Testis (tissue), 3 donors: ENCODE data around the gene TJP1. TPM values are rescaled to one million over a fixed set of nuclear protein-coding genes. Genes with fewer than 3 reads are reported as not detected.
"Not testable (repeated sequence)": the region's sequence is repeated elsewhere in the genome, so short reads cannot be mapped to it uniquely, and the experiment has no call there.

Experiments
- DNase-seq: peaks from one replicate; pipeline ENCODE4 v3.0.0-alpha.2; 2019
- H3K27ac ChIP-seq, 2 donors: fragments of 200-600 bp; sonication (generic); one replicate each; pipeline ENCODE4 v1.5.1; 2019
- H3K27me3 ChIP-seq: fragments of 200-600 bp; sonication (generic); one replicate; pipeline ENCODE4 v1.5.1; 2019
- H3K36me3 ChIP-seq: fragments of 200-600 bp; sonication (generic); one replicate; pipeline ENCODE4 v1.5.1; 2017; ENCODE audit warnings: low read depth; ENCODE audit errors: missing control alignments
- H3K4me1 ChIP-seq: fragments of 200-600 bp; sonication (generic); one replicate; pipeline ENCODE4 v1.5.1; 2019
- H3K4me3 ChIP-seq, 2 donors: fragments of 200-600 bp; sonication (generic); one replicate each; pipeline ENCODE4 v1.5.1; 2017 to 2019
- H3K9me3 ChIP-seq: fragments of 200-600 bp; sonication (generic); one replicate; pipeline ENCODE4 v1.5.1; 2017
- POLR2A ChIP-seq: fragments of 450-650 bp; IDR thresholded peaks from one replicate; pipeline ENCODE4 v1.6.1; 2017; ENCODE audit warnings: antibody characterized with exemption, mild to moderate bottlenecking, moderate library complexity
- whole genome bisulfite sequencing, 2 donors: methylation state at CpG; one replicate each; pipeline ENCODE4 v1.1.5; 2018; 5-methylcytosine and 5-hydroxymethylcytosine counted together
- intact Hi-C: fragments of 100-400 bp; cut with DNase I; formaldehyde crosslinking; loops from one replicate; pipeline ENCODE4 v1.15.1; 2023; ENCODE audit warnings: low total_unique reads
- polyA plus RNA-seq: library from polyadenylated mRNA; stranded (reverse); fragments of 350-450 nt; fragmentation: Illumina TruSeq; extraction: RNeasy Lipid Tissue Mini Kit (QIAGEN cat#74804); gene quantifications from one replicate; pipeline ENCODE4 v1.2.3, GENCODE V29; 2014; ENCODE audit warnings: low read depth, low replicate concordance; ENCODE audit not compliant: insufficient read depth
- total RNA-seq, 2 donors: library from RNA; depleted of rRNA; stranded (reverse); fragments of >200 nt; gene quantifications; one replicate each; pipeline ENCODE4 v1.2.3, GENCODE V29; 2016
- TF ChIP-seq, protein P1 (sequence below), 3 experiments: fragments of 450-650 bp in 2 of 3; fragments of 200-600 bp in 1 of 3; sonication (generic) in 1 of 3; IDR thresholded peaks; one replicate each; pipeline ENCODE4 v1.5.1; 2016 to 2019; ENCODE audit warnings: antibody characterized with exemption in 3 of 3, mild to moderate bottlenecking in 2 of 3, moderate library complexity in 1 of 3

TJP1 gene
- total and polyA plus RNA-seq, 3 donors from 2014 or later: 102 to 315 (median 255) TPM

DNA sequence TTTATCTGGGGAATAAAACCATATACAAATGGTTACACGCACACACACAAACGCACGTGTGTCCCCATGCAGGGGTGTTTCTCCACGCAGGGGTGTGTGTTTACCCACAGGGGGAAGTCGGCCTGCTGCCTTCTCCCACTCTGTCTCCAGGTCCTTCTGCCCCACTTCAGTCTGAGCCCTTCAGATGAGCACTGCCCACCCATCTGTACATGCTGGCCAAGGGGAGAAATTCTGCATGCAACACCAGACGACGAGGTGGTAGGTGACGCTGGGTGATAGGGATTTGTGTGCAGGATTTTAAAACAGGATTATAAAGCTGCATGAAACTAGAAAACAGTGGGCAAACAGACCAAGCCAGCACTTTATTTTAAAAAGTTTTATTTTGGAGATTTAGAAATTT, 122.5 kb downstream of the TJP1 start:
- WGBS, 2 donors: 88% methylated on average over 8 of the region's 8 CpGs
- Histone ChIP-seq H3K27me3 (no peaks in the 10 kb centered on the region), H3K4me3 (no peak overlapping the region), H3K9me3 (no peaks in the 10 kb centered on the region), H3K4me1 (no peaks in the 10 kb centered on the region), H3K36me3 (no peaks in the 10 kb centered on the region), H3K27ac (no peak overlapping the region)
- intact Hi-C loops: no loop called here
- DNase-seq: no peak
- TF ChIP-seq, protein P1, sequence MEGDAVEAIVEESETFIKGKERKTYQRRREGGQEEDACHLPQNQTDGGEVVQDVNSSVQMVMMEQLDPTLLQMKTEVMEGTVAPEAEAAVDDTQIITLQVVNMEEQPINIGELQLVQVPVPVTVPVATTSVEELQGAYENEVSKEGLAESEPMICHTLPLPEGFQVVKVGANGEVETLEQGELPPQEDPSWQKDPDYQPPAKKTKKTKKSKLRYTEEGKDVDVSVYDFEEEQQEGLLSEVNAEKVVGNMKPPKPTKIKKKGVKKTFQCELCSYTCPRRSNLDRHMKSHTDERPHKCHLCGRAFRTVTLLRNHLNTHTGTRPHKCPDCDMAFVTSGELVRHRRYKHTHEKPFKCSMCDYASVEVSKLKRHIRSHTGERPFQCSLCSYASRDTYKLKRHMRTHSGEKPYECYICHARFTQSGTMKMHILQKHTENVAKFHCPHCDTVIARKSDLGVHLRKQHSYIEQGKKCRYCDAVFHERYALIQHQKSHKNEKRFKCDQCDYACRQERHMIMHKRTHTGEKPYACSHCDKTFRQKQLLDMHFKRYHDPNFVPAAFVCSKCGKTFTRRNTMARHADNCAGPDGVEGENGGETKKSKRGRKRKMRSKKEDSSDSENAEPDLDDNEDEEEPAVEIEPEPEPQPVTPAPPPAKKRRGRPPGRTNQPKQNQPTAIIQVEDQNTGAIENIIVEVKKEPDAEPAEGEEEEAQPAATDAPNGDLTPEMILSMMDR (IDR thresholded peaks at IDR 0.05): no peak
- TF ChIP-seq POLR2A: no peak

DNA sequence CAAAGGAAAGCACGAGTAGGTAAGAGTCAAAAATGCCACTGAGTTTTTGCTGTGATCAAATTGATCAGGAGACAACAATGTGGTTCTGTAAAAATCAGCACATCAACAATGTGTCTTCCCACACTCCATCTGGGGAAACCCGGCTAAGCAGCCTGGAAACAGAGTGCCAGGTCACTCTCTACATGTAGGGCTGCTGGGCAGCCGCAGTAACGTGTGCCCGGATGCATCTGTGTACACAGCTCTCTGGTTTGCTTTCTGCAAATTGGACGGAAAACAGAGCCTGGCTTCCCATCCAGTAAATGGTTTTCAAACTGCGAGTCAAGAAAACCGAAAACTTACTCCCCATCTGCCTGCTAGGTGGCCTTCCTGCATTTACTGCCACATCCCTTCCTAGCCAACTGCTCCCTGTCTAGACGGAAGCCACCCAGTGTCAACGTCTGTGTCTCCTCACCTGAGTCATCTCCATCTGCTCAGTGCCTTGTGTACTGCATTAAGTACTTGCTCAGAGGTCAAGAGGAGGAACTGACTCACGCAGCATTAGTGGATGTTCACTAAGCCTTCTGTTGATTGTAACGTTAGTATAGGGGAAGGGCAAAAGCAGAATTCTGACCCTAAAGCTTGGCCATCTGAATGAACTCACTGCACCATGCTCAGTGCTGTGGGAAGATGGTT, 124.1 kb downstream of the TJP1 start:
- H3K4me3 ChIP-seq: no peak overlapping the region
- no peak overlapping the region for H3K27ac ChIP-seq
- no peaks in the 10 kb centered on the region for H3K27me3 ChIP-seq
- intact Hi-C loops: no loop called here
- DNase-seq: no peak
- no peaks in the 10 kb centered on the region for H3K36me3 ChIP-seq
- no peaks in the 10 kb centered on the region for H3K9me3 ChIP-seq
- 88 to 89% methylated on average over 12 of the region's 12 CpGs for WGBS, 2 donors
- no peaks in the 10 kb centered on the region for H3K4me1 ChIP-seq
- TF ChIP-seq, protein P1 (IDR thresholded peaks at IDR 0.05): no peak
- TF ChIP-seq POLR2A: no peak

DNA sequence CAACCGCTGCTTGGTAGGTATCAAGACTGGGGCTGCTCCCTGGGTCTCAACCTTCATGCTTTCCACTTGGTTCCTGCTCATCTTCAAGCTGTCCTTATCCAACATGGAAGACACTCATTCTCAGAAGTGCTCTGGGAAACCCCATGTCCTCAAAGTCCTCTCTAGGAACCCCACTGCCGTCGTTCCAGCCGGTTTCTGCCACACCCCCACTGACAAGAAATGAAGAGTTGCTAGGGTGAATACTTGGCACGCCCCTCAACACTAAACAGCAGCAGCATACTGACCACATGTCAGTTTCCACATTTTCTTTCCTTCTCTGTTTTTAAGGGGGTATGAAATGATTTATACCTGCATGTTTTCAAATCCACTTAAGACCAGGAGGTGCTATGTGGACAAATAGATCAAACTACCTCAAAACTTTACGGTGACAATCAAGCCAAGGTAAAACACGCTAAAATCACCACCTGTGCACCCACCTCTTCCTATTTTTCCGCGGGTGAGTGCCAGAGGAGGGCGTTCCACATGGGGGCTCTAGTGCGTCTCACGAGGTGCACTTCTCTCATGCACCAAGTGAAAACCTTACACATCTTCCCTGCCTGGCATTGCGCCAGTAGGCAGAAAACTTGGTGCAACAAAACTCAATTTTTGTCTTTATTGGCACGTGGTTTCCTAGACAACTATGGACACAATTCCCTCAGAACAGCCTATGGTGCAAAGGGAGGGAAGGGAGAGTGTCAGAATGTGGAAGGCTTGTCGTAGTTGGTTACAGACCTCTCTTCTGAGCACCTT, 125.1 kb downstream of the TJP1 start:
- no peak for TF ChIP-seq POLR2A
- TF ChIP-seq, protein P1 (IDR thresholded peaks at IDR 0.05): no peak
- 85 to 89% methylated on average over 15 of the region's 15 CpGs for WGBS, 2 donors
- no peaks in the 10 kb centered on the region for H3K27me3 ChIP-seq
- no peak overlapping the region for H3K4me3 ChIP-seq
- intact Hi-C loops: no loop called here
- no peaks in the 10 kb centered on the region for H3K9me3 ChIP-seq
- H3K27ac ChIP-seq: no peak overlapping the region
- H3K4me1 ChIP-seq: no peaks in the 10 kb centered on the region
- H3K36me3 ChIP-seq: no peaks in the 10 kb centered on the region
- no peak for DNase-seq

DNA sequence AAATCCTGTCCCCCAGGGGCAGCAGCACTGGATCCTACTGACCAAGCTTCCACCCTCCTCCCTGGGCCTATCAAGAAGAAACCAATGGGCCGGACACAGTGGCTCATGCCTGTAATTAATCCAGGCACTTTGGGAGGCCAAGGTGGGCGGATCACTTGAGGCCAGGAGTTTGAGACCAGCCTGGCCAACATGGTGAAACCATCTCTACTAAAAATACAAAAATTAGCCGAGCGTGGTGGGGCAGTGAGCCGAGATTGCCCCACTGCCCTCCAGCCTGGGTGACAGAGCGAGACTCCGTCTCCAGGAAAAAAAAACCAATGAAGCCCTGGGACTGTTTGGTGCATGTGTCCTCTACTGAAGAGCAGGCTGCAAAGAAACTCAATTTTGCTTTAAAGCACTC, 125.8 kb downstream of the TJP1 start:
- H3K4me3 ChIP-seq, H3K27ac ChIP-seq, H3K27me3 ChIP-seq, DNase-seq, H3K36me3 ChIP-seq, H3K9me3 ChIP-seq, intact Hi-C loops, H3K4me1 ChIP-seq: not testable (repeated sequence)
- 89% methylated on average over 7 of the region's 7 CpGs for WGBS, 2 donors

DNA sequence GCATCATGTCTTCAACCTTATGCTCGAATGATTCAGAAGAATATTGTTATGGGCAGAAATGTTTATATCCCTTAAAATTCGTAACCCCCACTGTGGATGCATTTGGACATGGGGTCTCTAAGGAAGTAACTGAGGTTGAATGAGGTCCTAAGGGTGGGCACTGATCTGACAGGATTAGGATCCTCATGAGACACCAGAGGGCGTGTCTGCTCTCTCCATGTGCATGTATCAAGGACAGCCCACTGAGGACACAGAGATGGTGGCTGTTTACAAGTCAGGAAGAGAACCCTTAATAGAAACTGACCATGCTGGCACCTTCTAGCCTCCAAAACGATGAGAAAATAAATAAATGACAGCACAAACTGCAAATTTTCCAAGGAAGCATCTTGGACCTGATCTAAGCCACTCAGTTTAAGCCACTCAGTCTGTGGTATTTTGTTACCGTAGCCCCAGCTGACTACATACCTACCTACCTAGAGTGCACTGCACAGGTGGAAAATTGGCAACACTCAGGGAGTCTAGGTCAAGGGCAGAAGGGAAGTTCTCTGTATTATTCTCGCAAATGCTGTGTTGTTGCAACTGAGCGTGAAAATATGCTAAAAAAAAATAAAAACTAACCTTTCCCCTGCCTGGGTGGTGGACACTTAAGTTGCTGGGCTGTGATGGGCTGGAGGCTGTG, 126.6 kb downstream of the TJP1 start:
- Histone ChIP-seq H3K4me3 (no peak overlapping the region), H3K27me3 (no peaks in the 10 kb centered on the region), H3K9me3 (no peaks in the 10 kb centered on the region), H3K4me1 (no peaks in the 10 kb centered on the region), H3K36me3 (no peaks in the 10 kb centered on the region), H3K27ac (no peak overlapping the region)
- TF ChIP-seq, protein P1 (IDR thresholded peaks at IDR 0.05): no peak
- TF ChIP-seq POLR2A: no peak
- intact Hi-C loops: no loop called here
- DNase-seq: peak; percentile 15
- 82 to 87% methylated on average over 7 of the region's 7 CpGs for WGBS, 2 donors
